Esophagus (tissue), 2 donors: ENCODE data around the gene TEAD4. TPM values are rescaled to one million over a fixed set of nuclear protein-coding genes. Genes with fewer than 3 reads are reported as not detected.

Experiments used
- H3K27ac ChIP-seq, 2 donors: one replicate each; pipeline ENCODE4 v1.5.1; 2013; ENCODE audit warnings: low read depth in 2 of 2, mild to moderate bottlenecking in 2 of 2, inconsistent platforms in 1 of 2, low read length in 1 of 2, moderate library complexity in 1 of 2
- H3K27me3 ChIP-seq, 2 donors: one replicate each; pipeline ENCODE4 v1.6.1; 2013; ENCODE audit warnings: low read length in 2 of 2, control low read depth in 1 of 2, mild to moderate bottlenecking in 1 of 2; ENCODE audit not compliant: insufficient read depth in 2 of 2, control insufficient read depth in 1 of 2
- H3K36me3 ChIP-seq, 2 donors: one replicate each; pipeline ENCODE4 v1.6.1; 2013; ENCODE audit warnings: low read length in 1 of 2; ENCODE audit not compliant: control insufficient read depth in 2 of 2, insufficient read depth in 2 of 2
- H3K4me1 ChIP-seq, 2 donors: one replicate each; pipeline ENCODE4 v1.6.1; 2013; ENCODE audit warnings: low read length in 1 of 2; ENCODE audit not compliant: control insufficient read depth in 2 of 2, insufficient read depth in 2 of 2
- H3K4me3 ChIP-seq, 2 donors: one replicate each; pipeline ENCODE4 v1.5.1; 2013; ENCODE audit warnings: low read length in 2 of 2, mild to moderate bottlenecking in 2 of 2, low read depth in 1 of 2, moderate library complexity in 1 of 2
- H3K9me3 ChIP-seq, 2 donors: one replicate each; pipeline ENCODE4 v1.6.1; 2013; ENCODE audit warnings: mild to moderate bottlenecking in 2 of 2, low read depth in 1 of 2, low read length in 1 of 2, moderate library complexity in 1 of 2; ENCODE audit not compliant: control insufficient read depth in 2 of 2, insufficient read depth in 1 of 2
- WGBS, 2 donors: extraction: QIAGEN DNeasy Blood & Tissue Kit; methylation state at CpG; one replicate each; pipeline ENCODE4 v1.1.7; 2013; 5-methylcytosine and 5-hydroxymethylcytosine counted together
- polyA plus RNA-seq, 2 donors: library from polyadenylated mRNA; stranded (reverse); fragments of 200-250 nt; gene quantifications; one replicate each; pipeline ENCODE4 v1.2.3, GENCODE V29; 2013
- donor health status: healthy with polysubstance abuse.
- donor health status: Bipolar disorder and iron deficiency.

The TEAD4 gene
- polyA plus RNA-seq, 2 donors = 4.2 to 8.5 TPM

DNA sequence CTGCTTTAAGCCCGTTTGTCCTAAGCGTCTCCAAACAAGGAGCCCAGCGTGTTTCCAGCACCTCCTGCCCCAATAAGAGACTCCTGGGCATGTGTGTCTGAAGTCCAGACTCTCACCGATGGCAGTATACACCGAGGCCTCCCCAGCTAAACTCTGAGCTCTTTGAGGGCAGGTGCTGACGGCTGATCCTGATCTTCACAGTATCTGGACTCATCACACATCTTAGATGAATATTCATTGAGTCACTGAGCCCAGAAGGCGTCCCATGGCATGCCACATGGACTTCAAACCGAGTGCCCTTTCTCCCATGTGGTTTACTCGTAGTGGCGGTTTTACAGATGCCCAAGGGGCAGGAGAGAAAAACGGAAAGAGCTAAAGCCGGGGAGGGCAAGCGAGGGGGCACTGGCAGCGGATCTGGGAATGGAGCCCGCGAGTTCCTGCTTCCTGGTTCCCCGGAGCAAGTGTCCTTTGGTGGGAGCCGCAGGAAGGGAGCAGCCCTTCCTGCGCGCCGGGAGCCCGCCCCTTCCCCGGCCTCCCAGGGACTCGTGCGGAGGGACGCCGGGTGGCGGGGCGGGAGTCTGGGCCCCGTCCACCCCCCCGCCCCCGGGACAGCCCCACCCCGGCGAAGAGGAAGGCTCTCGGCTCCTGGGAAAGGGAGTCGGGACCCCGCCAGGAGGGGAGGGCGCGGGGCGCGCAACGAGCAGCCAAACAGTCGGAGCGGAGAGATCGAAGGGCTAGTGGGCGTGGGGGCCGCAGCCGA is 585 bp upstream of the TEAD4 start:
- peak overlapping the region; percentile 75 to 80 for H3K27ac ChIP-seq
- no peaks in the 10 kb centered on the region for H3K9me3 ChIP-seq
- peak overlapping the region; percentile 26 to 72 for H3K4me3 ChIP-seq
- H3K4me1 ChIP-seq = peaks cover 3 to 21% of the 10 kb centered on the region in 2 donors
- H3K27me3 ChIP-seq = no peaks in the 10 kb centered on the region
- 1% methylated on average over 33 to 48 of the region's 48 CpGs for WGBS, 2 donors
- H3K36me3 ChIP-seq = no peaks in the 10 kb centered on the region

DNA sequence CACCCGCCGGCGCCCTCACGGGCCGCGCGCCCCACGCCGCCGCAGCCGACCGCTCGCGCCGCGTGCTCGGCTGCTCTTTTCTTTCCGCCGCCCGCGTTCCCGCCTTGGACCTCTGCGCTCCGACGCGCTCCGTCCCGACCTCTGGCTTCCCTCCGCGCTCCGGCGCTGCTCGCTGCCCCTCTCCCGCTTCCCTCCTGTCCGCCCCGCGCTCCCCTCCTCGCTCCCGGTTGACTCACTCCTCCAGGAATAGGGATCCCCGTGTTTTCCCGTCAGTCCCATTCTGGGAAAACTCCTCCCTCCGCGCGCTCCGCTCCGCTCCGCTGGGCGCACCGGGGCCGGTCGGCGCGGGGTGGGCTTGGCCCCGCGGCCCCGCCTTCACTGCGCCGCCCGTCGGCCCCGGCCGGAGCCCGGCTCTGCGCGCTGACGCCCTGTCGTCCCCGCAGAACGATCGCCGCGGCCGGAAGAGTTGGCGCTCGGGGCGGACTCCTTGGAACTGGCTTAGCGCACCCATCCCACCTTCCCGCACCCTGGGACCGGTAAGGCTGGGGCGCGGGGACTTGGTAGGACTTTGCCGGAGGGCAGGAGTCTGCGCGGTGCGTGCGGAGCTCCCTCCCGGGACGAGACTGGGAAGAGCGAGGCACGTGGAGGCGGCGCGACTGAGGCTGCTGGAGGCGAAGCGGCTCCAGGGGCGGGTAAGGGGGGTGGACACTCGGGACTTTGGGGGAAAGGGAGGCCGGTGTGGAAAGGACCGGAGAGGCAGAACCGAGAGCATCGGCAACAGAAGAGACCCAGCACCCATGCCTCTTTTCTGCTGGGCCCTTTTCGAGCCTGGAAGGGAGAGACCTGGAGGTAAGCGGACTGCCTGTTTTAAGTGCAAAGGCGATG is 550 bp downstream of the TEAD4 start:
- Histone ChIP-seq H3K27me3 (no peaks in the 10 kb centered on the region), H3K27ac (peak overlapping the region; percentile 67 to 80), H3K9me3 (no peaks in the 10 kb centered on the region), H3K36me3 (no peaks in the 10 kb centered on the region), H3K4me3 (peak overlapping the region; percentile 72), H3K4me1 (peaks cover 3 to 21% of the 10 kb centered on the region in 2 donors)
- 2% methylated on average over 82 to 104 of the region's 104 CpGs for WGBS, 2 donors

DNA sequence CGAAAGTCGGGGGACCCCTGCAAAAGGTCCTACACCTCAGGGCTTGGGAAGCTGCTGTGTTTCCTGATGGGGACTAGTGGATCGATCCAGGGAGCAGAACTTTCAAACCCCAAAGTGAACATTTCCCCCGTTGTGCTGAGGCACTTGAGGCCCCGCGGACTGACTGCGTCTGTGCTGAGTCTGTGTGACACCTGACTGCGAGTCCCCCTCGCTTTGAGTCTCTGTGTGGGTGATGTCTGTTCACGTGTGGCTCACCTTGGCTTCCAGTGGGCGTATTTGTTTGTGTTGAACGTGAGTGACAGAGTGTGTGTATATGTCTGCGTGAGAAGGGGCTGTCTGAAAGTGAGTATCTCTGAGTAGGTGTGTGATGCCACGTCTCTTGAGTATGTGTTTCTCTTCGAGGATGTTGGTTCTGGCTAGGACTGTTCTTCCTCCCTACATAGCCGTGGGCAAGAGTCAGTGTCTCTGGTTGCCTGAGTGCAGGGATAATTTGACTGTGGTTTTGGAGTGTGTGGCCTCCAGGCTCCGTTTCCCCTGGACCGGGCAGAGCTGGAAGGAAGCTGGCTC is 1.3 kb downstream of the TEAD4 start:
- Histone ChIP-seq H3K36me3 (no peaks in the 10 kb centered on the region), H3K9me3 (no peaks in the 10 kb centered on the region), H3K27ac (peak overlapping the region; percentile 67 to 80), H3K4me1 (peaks cover 3 to 21% of the 10 kb centered on the region in 2 donors), H3K27me3 (no peaks in the 10 kb centered on the region), H3K4me3 (peak overlapping the region; percentile 72)
- 22 to 26% methylated on average over 18 of the region's 18 CpGs for WGBS, 2 donors

DNA sequence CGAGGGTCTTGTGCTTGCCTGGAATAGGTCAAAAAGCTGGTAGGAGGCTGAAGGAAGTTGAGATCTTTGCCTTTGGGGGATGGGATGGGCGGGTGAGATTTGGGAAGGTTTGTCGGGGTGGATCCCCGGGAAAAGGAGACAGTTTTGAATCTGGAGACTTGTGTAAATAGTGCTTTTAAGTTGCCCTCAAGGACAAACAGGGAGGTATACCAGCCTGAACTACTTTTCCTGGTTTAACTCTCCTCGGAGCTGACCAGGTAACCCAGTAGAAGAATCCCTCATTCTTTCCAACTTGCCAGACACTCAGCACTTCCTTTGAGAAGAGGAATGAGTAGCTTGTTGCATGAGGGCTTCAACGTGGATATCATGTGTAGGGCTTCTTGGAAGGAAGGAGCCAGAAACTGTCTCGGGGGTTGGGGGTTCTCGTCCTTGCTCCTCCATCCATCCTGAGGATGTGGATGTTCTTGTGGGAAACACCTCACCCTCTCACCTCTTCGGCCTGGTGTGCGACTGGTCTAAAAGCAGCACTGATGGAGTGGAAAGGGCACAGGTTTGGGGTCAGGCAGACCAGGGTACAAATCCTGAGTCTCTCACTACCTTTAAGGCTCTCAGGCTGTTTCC is 1.9 kb downstream of the TEAD4 start:
- WGBS, 2 donors = 52 to 57% methylated on average over 10 of the region's 10 CpGs
- Histone ChIP-seq H3K27ac (no peak overlapping the region), H3K9me3 (no peaks in the 10 kb centered on the region), H3K36me3 (no peaks in the 10 kb centered on the region), H3K4me3 (peak overlapping the region; percentile 72), H3K4me1 (peaks cover 3 to 21% of the 10 kb centered on the region in 2 donors), H3K27me3 (no peaks in the 10 kb centered on the region)

DNA sequence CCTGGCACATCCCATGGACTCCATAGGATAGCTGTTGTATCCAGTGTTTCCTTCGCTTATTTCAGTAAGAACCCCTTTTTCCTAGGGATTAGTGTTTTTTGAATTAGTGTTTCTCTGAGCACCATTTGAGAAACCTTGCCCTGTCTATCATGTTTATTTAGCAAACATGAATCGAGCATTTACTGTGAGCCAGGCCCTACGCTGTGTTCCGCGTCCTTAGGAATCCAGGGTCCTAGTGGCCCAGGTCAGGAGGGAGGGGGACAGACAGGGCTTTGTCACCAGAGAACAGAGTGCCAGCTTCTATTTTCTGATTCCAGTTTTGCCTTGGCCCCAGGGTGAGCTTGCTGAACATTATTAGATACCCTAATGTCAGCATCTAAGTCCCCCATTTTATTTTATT is 2.5 kb downstream of the TEAD4 start:
- no peak overlapping the region for H3K27ac ChIP-seq
- H3K4me1 ChIP-seq = peaks cover 3 to 21% of the 10 kb centered on the region in 2 donors
- no peaks in the 10 kb centered on the region for H3K9me3 ChIP-seq
- 75 to 90% methylated on average over 5 of the region's 5 CpGs for WGBS, 2 donors
- H3K4me3 ChIP-seq = no peak overlapping the region
- H3K27me3 ChIP-seq = no peaks in the 10 kb centered on the region
- H3K36me3 ChIP-seq = no peaks in the 10 kb centered on the region

DNA sequence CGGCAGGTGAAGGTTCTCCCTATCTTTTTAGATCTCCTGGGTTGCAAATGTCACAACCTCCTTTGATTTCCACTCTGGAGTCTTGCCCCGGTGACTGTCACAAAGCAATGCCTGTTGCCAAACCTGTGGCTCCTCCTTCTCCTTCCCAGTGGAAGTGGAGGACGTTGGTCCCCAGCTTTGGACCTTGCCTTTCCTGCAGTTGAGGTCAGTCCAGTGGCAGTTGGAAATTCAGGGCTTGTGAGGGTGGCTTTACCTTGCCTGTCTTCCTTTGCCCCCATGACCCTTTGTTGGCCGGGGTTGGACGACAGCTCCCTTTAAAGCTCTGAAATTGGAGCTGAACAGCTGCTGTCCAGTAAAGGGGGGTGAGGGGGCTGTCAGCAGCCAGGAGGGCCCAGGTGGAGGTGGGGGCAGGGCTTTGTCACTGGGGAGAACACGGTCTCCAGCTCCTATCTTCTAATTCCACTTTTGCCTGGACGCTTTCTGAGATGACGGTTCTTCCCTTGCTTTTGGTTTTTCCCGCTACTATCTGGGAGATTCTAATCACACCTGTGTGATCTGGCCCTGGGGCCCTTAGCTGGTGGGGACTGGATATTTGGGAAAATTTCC is 4.1 kb downstream of the TEAD4 start:
- WGBS, 2 donors = 57 to 69% methylated on average over 9 of the region's 9 CpGs
- Histone ChIP-seq H3K4me3 (no peak overlapping the region), H3K27ac (peak overlapping the region in 1 of 2 donors; percentile 25), H3K36me3 (no peaks in the 10 kb centered on the region), H3K4me1 (peaks cover 3 to 18% of the 10 kb centered on the region in 2 donors), H3K27me3 (no peaks in the 10 kb centered on the region), H3K9me3 (no peaks in the 10 kb centered on the region)

DNA sequence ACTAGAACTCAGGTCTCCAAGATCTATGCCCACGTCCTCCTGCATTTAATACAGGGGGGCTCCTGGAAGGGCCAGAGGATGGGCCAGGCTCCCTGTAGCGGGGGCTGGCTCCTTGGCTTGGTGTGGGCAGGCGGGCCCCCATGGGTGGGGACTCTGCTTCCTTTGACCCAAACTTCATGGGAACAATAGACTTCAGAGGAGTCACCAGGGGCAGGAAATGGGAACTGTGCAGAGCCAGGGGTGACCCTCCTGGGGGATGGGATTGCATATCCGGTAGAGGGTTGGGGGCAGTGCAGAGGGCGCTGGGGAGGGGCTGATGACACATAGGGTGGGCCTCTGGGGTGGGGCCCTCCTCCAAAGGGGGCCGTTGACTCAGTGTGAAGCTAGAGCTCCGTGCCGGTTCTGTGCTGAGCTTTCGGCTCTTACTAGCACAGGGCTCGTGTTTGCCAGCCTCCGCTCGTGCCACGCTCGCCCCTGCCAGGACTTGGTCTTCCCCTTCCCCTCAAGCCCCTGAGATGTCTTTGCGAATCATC is 4.6 kb downstream of the TEAD4 start:
- no peaks in the 10 kb centered on the region for H3K36me3 ChIP-seq
- H3K27ac ChIP-seq = peak overlapping the region in 1 of 2 donors; percentile 1
- WGBS, 2 donors = 77 to 80% methylated on average over 15 of the region's 15 CpGs
- H3K27me3 ChIP-seq = no peaks in the 10 kb centered on the region
- H3K9me3 ChIP-seq = no peaks in the 10 kb centered on the region
- no peak overlapping the region for H3K4me3 ChIP-seq
- H3K4me1 ChIP-seq = peaks cover 3 to 15% of the 10 kb centered on the region in 2 donors

DNA sequence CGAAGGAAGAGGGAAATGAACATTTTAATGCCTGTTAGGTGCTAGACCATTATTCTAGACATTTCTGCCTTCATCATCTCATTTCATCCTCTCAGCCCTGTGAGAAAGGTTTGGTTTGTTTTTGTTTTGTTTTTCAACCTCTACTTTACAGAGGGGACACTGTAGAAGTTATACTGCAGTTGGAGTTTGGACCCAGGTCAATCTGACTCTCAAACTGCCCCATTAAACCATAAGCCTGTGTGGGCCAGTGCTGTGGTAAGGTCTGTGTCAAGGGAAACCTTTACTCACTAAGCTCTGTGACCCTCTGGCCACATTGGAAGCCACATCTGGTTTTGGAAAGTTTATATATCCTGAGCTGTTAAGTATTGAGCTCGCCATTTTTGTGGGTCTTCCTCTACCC is 8.5 kb downstream of the TEAD4 start:
- H3K36me3 ChIP-seq = peaks cover 0 to 4% of the 10 kb centered on the region in 2 donors
- H3K4me3 ChIP-seq = no peak overlapping the region
- no peak overlapping the region for H3K27ac ChIP-seq
- H3K27me3 ChIP-seq = no peaks in the 10 kb centered on the region
- no peaks in the 10 kb centered on the region for H3K9me3 ChIP-seq
- WGBS, 2 donors = 88 to 92% methylated on average over 2 of the region's 2 CpGs
- H3K4me1 ChIP-seq = peaks cover 0 to 4% of the 10 kb centered on the region in 2 donors

DNA sequence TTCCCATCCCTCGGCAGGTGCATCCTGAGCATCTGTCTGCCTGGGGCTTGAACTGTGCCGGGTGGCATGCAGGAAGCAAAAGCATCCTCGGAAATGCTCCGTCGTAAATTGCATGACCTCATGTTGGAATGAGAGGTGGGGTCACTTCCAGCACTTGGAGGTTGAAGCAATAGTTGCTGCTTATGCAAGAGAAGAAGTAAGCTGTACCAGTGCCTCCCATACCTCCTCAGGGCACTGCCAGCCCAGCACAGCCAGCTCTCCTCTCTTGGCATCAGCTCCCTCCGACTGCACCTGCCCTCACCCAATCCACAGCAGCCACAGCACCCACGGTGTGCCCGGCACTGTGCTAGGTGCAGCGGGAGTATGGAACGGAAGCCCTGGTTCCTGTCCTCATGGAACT is 11.5 kb downstream of the TEAD4 start:
- H3K36me3 ChIP-seq = peaks cover 0 to 4% of the 10 kb centered on the region in 2 donors
- 78 to 79% methylated on average over 10 of the region's 10 CpGs for WGBS, 2 donors
- no peaks in the 10 kb centered on the region for H3K9me3 ChIP-seq
- H3K27ac ChIP-seq = no peak overlapping the region
- H3K4me1 ChIP-seq = peaks cover 0 to 4% of the 10 kb centered on the region in 2 donors
- no peak overlapping the region for H3K4me3 ChIP-seq
- no peaks in the 10 kb centered on the region for H3K27me3 ChIP-seq
